Lung (tissue), 12 donors: ENCODE data around the gene MAST1. TPM values are rescaled to one million over a fixed set of nuclear protein-coding genes. Genes with fewer than 3 reads are reported as not detected.

ENCODE experiments used
- ATAC-seq: fragments of 200-7000 bp; cut with Tn5 transposase; one replicate; pipeline ENCODE4 v1.9.1; 2020; ENCODE audit warnings: moderate number of reproducible peaks; ENCODE audit not compliant: insufficient read depth, low FRiP score
- DNase-seq, 3 donors: peaks; one replicate each; pipeline ENCODE4 v3.0.0-alpha.2; 2013 to 2017
- H3K27ac ChIP-seq, 2 donors: one replicate each; pipeline ENCODE4 v1.5.1; 2013; ENCODE audit warnings: mild to moderate bottlenecking in 2 of 2, moderate library complexity in 2 of 2, control low read depth in 1 of 2, inconsistent platforms in 1 of 2, low read depth in 1 of 2, low read length in 1 of 2
- H3K27me3 ChIP-seq, 3 donors: one replicate each; pipeline ENCODE4 v1.5.1; 2013; ENCODE audit warnings: low read length in 2 of 3; ENCODE audit not compliant: control insufficient read depth in 3 of 3, insufficient read depth in 3 of 3
- H3K36me3 ChIP-seq, 4 donors: one replicate each; pipeline ENCODE4 v1.5.1; 2013; ENCODE audit warnings: low read length in 4 of 4, mild to moderate bottlenecking in 1 of 4, moderate library complexity in 1 of 4; ENCODE audit not compliant: control insufficient read depth in 4 of 4, insufficient read depth in 4 of 4
- H3K4me1 ChIP-seq, 5 donors: one replicate each; pipeline ENCODE4 v1.5.1; 2013; ENCODE audit warnings: low read length in 5 of 5, mild to moderate bottlenecking in 2 of 5, moderate library complexity in 1 of 5; ENCODE audit not compliant: control insufficient read depth in 5 of 5, insufficient read depth in 5 of 5
- H3K4me3 ChIP-seq: one replicate; pipeline ENCODE4 v1.5.1; 2013; ENCODE audit warnings: mild to moderate bottlenecking, control low read depth, moderate library complexity
- H3K9ac ChIP-seq, 2 donors: one replicate each; pipeline ENCODE4 v1.5.1; 2013; ENCODE audit warnings: low read length in 2 of 2, control low read depth in 1 of 2; ENCODE audit not compliant: insufficient read depth in 1 of 2
- H3K9me3 ChIP-seq, 4 donors: one replicate each; pipeline ENCODE4 v1.5.1; 2013; ENCODE audit warnings: low read length in 3 of 4, mild to moderate bottlenecking in 1 of 4, moderate library complexity in 1 of 4; ENCODE audit not compliant: control insufficient read depth in 4 of 4, insufficient read depth in 3 of 4
- CTCF ChIP-seq: IDR thresholded peaks from 2 replicates; pipeline ENCODE4 v1.5.1; 2012; ENCODE audit warnings: mild to moderate bottlenecking; ENCODE audit errors: control extremely low read depth, extremely low read depth
- WGBS, 2 donors: extraction: QIAGEN DNeasy Blood & Tissue Kit; methylation state at CpG; one replicate each; pipeline ENCODE4 v1.1.7; 2013; 5-methylcytosine and 5-hydroxymethylcytosine counted together
- polyA plus RNA-seq, 2 donors: library from polyadenylated mRNA; stranded (reverse); fragments of 200-250 nt; gene quantifications; one replicate each; pipeline ENCODE4 v1.2.1, GENCODE V29; 2013
- total RNA-seq, 2 donors: library from RNA; depleted of rRNA in 1 of 2; stranded (reverse); fragments of >200 nt in 1 of 2; gene quantifications; one replicate each; pipeline ENCODE4 v1.2.1, GENCODE V29; 2014 to 2021
- donor health status: control.
- donor health status: control.
- donor health status: Bipolar disorder and iron deficiency.
- donor health status: healthy.
- donor health status: DM: yes; HTN: yes; CAD: no.

MAST1 gene
- total and polyA plus RNA-seq, 4 donors, result 0.08 to 0.88 (median 0.41) TPM

- H3K4me1 ChIP-seq, result peaks cover 0 to 5% (median 0%) of the 10 kb centered on the region in 5 donors
- ATAC-seq, result peak; percentile 95
- 10 to 11% methylated on average over 68 to 69 of the region's 69 CpGs for WGBS, 2 donors
- H3K36me3 ChIP-seq, result no peaks in the 10 kb centered on the region
- no peak overlapping the region for H3K4me3 ChIP-seq
- H3K9ac ChIP-seq, result no peak overlapping the region
- peaks cover 0 to 6% (median 5%) of the 10 kb centered on the region in 3 donors for H3K27me3 ChIP-seq
- TF ChIP-seq CTCF, result peak; percentile 98
- H3K9me3 ChIP-seq, result peaks cover 0 to 3% (median 0%) of the 10 kb centered on the region in 4 donors
- peak; percentile 83 to 88 (median 85) for DNase-seq
- no peak overlapping the region for H3K27ac ChIP-seq
These were observed 9.1 kb downstream of the MAST1 start for GRCh38 chr19:12847159-12848139.

- DNase-seq, result no peak
- no peak for ATAC-seq
- H3K36me3 ChIP-seq, result no peaks in the 10 kb centered on the region
- H3K9me3 ChIP-seq, result peaks cover 0 to 2% (median 0%) of the 10 kb centered on the region in 4 donors
- no peak overlapping the region for H3K9ac ChIP-seq
- H3K27ac ChIP-seq, result no peak overlapping the region
- H3K4me1 ChIP-seq, result no peaks in the 10 kb centered on the region
- H3K4me3 ChIP-seq, result no peak overlapping the region
- no peaks in the 10 kb centered on the region for H3K27me3 ChIP-seq
- 67 to 83% methylated on average over 1 of the region's 1 CpG for WGBS, 2 donors
- TF ChIP-seq CTCF, result no peak
These were observed 18.3 kb downstream of the MAST1 start for GRCh38 chr19:12856653-12857052.

- Histone ChIP-seq H3K27me3 (no peaks in the 10 kb centered on the region), H3K4me3 (no peak overlapping the region), H3K36me3 (no peaks in the 10 kb centered on the region), H3K4me1 (no peaks in the 10 kb centered on the region), H3K9ac (no peak overlapping the region), H3K9me3 (peaks cover 0 to 2% (median 0%) of the 10 kb centered on the region in 4 donors), H3K27ac (no peak overlapping the region)
- ATAC-seq (no peak), DNase-seq (no peak)
- TF ChIP-seq CTCF, result no peak
- 95% methylated on average over 35 of the region's 35 CpGs for WGBS, 2 donors
These were observed 20.0 kb downstream of the MAST1 start for GRCh38 chr19:12858041-12858928.
